K562 (cell line): Measurements from ENCODE around the gene JPH4. TPM values are rescaled to one million over a fixed set of nuclear protein-coding genes. Genes with fewer than 3 reads are reported as not detected.

Experiments used
- ATAC-seq: fragments of 200-7000 bp; cut with Tn5 transposase; 3 replicates; pipeline ENCODE4 v1.9.1; 2020; ENCODE audit warnings: moderate library complexity
- BruUV-seq: library from RNA; stranded (reverse); fragments of 400-500 nt; replicated peaks from 2 replicates; lab custom pipeline; 2021; lab: Mats Ljungman, UMichigan
- CTCF ChIA-PET: fragments of 300-600 bp; formaldehyde crosslinking; extraction: SDS; loops from one replicate; lab custom pipeline; 2021; ENCODE audit warnings: low intra/inter-chr PET ratio; lab: Yijun Ruan, JAX
- POLR2A ChIA-PET: fragments of 300-600, 350-650 bp; sonication (Branson Sonifier 250); formaldehyde crosslinking; extraction: SDS; loops from one replicate; lab custom pipeline; 2021; ENCODE audit warnings: antibody characterized with exemption, inconsistent platforms; lab: Yijun Ruan, JAX
- DNase-seq, 4 experiments: peaks; one replicate each; pipeline versions ENCODE4 v3.0.0 to v3.0.0-alpha.2; 2011 to 2018; ENCODE audit warnings: low spot score in 3 of 4, mixed read lengths in 3 of 4; ENCODE audit errors: extremely low read depth in 1 of 4
- FAIRE-seq: peaks from 2 replicates; lab custom pipeline; 2011; peaks lifted over from hg19 to GRCh38; lab: Jason Lieb, UNC
- H2AFZ ChIP-seq: 2 replicates; pipeline ENCODE4 v1.6.0; 2011; ENCODE audit warnings: low read depth, low read length, control low read depth, inconsistent platforms
- H3K27ac ChIP-seq: fragments of 200-600 bp; 3 replicates; pipeline ENCODE4 v1.8.0; 2011; ENCODE audit warnings: low read depth, mild to moderate bottlenecking, control low read depth, inconsistent platforms, low read length, moderate library complexity, mixed read lengths; ENCODE audit errors: extremely low read depth
- H3K27me3 ChIP-seq, 2 experiments: fragments of 300-600 bp in 1 of 2; 2 replicates in 1 of 2; 3 replicates in 1 of 2; pipeline versions ENCODE4 v1.6.0 to v1.8.0; 2011; ENCODE audit warnings: inconsistent platforms in 2 of 2, low read length in 2 of 2, mild to moderate bottlenecking in 1 of 2, mixed read lengths in 1 of 2, moderate library complexity in 1 of 2; ENCODE audit not compliant: control insufficient read depth in 2 of 2, insufficient read depth in 2 of 2
- H3K36me3 ChIP-seq: fragments of 300-600 bp; 3 replicates; pipeline ENCODE4 v1.8.0; 2011; ENCODE audit warnings: mild to moderate bottlenecking, low read length, inconsistent platforms; ENCODE audit not compliant: control insufficient read depth, insufficient read depth
- H3K4me1 ChIP-seq, 2 experiments: fragments of 200-600 bp in 1 of 2; replicated peaks in 1 of 2; 2 replicates in 1 of 2; 3 replicates in 1 of 2; pipeline versions ENCODE4 v1.5.1 to v1.8.0; 2011; ENCODE audit warnings: inconsistent platforms in 2 of 2, low read length in 2 of 2, mild to moderate bottlenecking in 1 of 2, mixed read lengths in 1 of 2, moderate library complexity in 1 of 2; ENCODE audit not compliant: control insufficient read depth in 2 of 2, insufficient read depth in 2 of 2
- H3K4me2 ChIP-seq: 2 replicates; pipeline ENCODE4 v1.6.1; 2011; ENCODE audit warnings: low read length, control low read depth, inconsistent platforms, mixed read lengths; ENCODE audit not compliant: insufficient read depth
- H3K4me3 ChIP-seq: fragments of 200-600 bp; sonication (generic), shearing (Covaris generic); 2 replicates; pipeline ENCODE4 v1.5.1; 2016; ENCODE audit warnings: control low read depth, inconsistent platforms
- H3K79me2 ChIP-seq: fragments of 200-600 bp; 3 replicates; pipeline ENCODE4 v1.8.0; 2011; ENCODE audit warnings: low read length, inconsistent platforms; ENCODE audit not compliant: control insufficient read depth, insufficient read depth
- H3K9ac ChIP-seq, 2 experiments: 2 replicates each; pipeline versions ENCODE4 v1.6.0 to v1.6.1; 2011; ENCODE audit warnings: low read depth in 2 of 2, low read length in 2 of 2, control low read depth in 1 of 2, inconsistent platforms in 1 of 2, mild to moderate bottlenecking in 1 of 2, mixed read lengths in 1 of 2; ENCODE audit not compliant: insufficient read depth in 1 of 2
- H3K9me1 ChIP-seq: one replicate; pipeline ENCODE4 v1.6.0; 2011; ENCODE audit warnings: inconsistent platforms, mild to moderate bottlenecking, low read length, moderate library complexity; ENCODE audit not compliant: control insufficient read depth, insufficient read depth
- H3K9me3 ChIP-seq: replicated peaks from 2 replicates; pipeline ENCODE4 v1.5.1; 2011; ENCODE audit warnings: low read depth, low read length, inconsistent platforms; ENCODE audit not compliant: control insufficient read depth, insufficient read depth
- H4K20me1 ChIP-seq: replicated peaks from 2 replicates; pipeline ENCODE4 v1.6.1; 2011; ENCODE audit warnings: low read length, inconsistent platforms, mixed read lengths; ENCODE audit not compliant: control insufficient read depth, insufficient read depth
- ARID1B ChIP-seq: fragments of 450-650 bp; IDR thresholded peaks from 2 replicates; pipeline ENCODE4 v1.6.1; 2016; ENCODE audit warnings: antibody characterized with exemption, mild to moderate bottlenecking, inconsistent platforms
- ATF2 ChIP-seq: sonication (generic); formaldehyde crosslinking; IDR thresholded peaks from 2 replicates; pipeline ENCODE4 v1.8.1; 2022; ENCODE audit warnings: missing genetic modification reagents
- CAMTA2 ChIP-seq: fragments of 250-450 bp; sonication (Bioruptor Pico); conservative IDR thresholded peaks from 2 replicates; pipeline ENCODE4 v1.5.1; 2022
- CREB5 ChIP-seq: fragments of 250-450 bp; sonication (Bioruptor Pico); IDR thresholded peaks from 2 replicates; pipeline ENCODE4 v1.5.0; 2020; ENCODE audit warnings: mild to moderate bottlenecking
- ETV1 ChIP-seq: fragments of 450-650 bp; conservative IDR thresholded peaks from 2 replicates; pipeline ENCODE4 v1.6.1; 2016; ENCODE audit warnings: missing genetic modification characterization, control low read depth, low read depth, missing compliant biosample characterization
- GATAD2A ChIP-seq: fragments of 450-650 bp; IDR thresholded peaks from 2 replicates; pipeline ENCODE4 v1.6.1; 2017
- PRPF4 ChIP-seq: fragments of 200-400 bp; formaldehyde crosslinking; IDR thresholded peaks from one replicate; pipeline ENCODE4 v1.6.1; 2017; ENCODE audit warnings: low read length, low read depth, mild to moderate bottlenecking; ENCODE audit not compliant: insufficient read depth, poor library complexity, severe bottlenecking
- TRIM24 ChIP-seq, 2 experiments: fragments of 450-650 bp; IDR thresholded peaks; 2 replicates each; pipeline ENCODE4 v1.6.1; 2016
- TSHZ1 ChIP-seq: fragments of 250-450 bp; sonication (Bioruptor Pico); IDR thresholded peaks from 2 replicates; pipeline ENCODE4 v1.4.0; 2020; ENCODE audit warnings: mild to moderate bottlenecking, moderate library complexity
- YBX1 ChIP-seq: fragments of 450-650 bp; IDR thresholded peaks from 2 replicates; pipeline ENCODE4 v1.7.1; 2016; ENCODE audit warnings: mild to moderate bottlenecking
- WGBS: fragments of 100-300 bp; shearing (Covaris generic); methylation state at CpG from one replicate; pipeline ENCODE4 v1.1.6; 2016; ENCODE audit warnings: low coverage, mixed read lengths; ENCODE audit not compliant: insufficient coverage; ENCODE audit errors: missing lambda C conversion rate; 5-methylcytosine and 5-hydroxymethylcytosine counted together
- in situ Hi-C: fragments of 300-500 bp; cut with MboI; formaldehyde crosslinking; loops from 4 replicates; pipeline ENCODE4 v1.15.0; 2018; ENCODE audit warnings: inconsistent platforms, mixed read lengths
- intact Hi-C: fragments of 100-400 bp; cut with micrococcal nuclease; formaldehyde crosslinking; loops from 2 replicates; pipeline ENCODE4 v1.14.2; 2022
- polyA plus RNA-seq, 8 experiments: library from polyadenylated mRNA; depleted of rRNA in 4 of 8; stranded (reverse) in 5 of 8; unstranded in 3 of 8; fragments of >200 nt; fragmentation: Nextera tagmentation in 2 of 8; fragmentation: Illumina TruSeq in 1 of 8; extraction: Ambion mirVana in 2 of 8; extraction: Trizol in 1 of 8; gene quantifications; 2 replicates each; pipeline versions ENCODE4 v1.2.1 to v1.2.3, GENCODE V29; 2011 to 2014; ENCODE audit warnings: inconsistent platforms in 1 of 8, missing spikeins in 1 of 8
- total RNA-seq, 7 experiments: library from RNA; depleted of rRNA in 6 of 7; stranded (reverse); fragments of >200 nt in 6 of 7; fragmentation: Illumina TruSeq in 2 of 7; extraction: Trizol in 2 of 7; gene quantifications; 2 replicates each; pipeline versions ENCODE4 v1.2.1 to v1.2.3, GENCODE V29; 2011 to 2021; ENCODE audit warnings: low replicate concordance in 1 of 7
- TF ChIP-seq, protein P1 (sequence below): fragments of 250-450 bp; sonication (Bioruptor Pico); IDR thresholded peaks from 2 replicates; pipeline ENCODE4 v1.5.0; 2021; ENCODE audit warnings: mild to moderate bottlenecking, moderate library complexity
- TF ChIP-seq, protein P2 (sequence below): sonication (generic); formaldehyde crosslinking; IDR thresholded peaks from 2 replicates; pipeline ENCODE4 v1.8.1; 2023; ENCODE audit warnings: mild to moderate bottlenecking, missing genetic modification reagents, moderate library complexity

The JPH4 gene
- total and polyA plus RNA-seq, 9 of the 15 experiments (the other 6 are each of a cell fraction or from before 2014, with no cell fraction given), result 0.04 to 0.13 (median 0.06) TPM; not detected in 5

GRCh38 chr14:23617539-23617938 lies 38.9 kb upstream of the JPH4 start:
- ATAC-seq (no peak), FAIRE-seq (no peak), DNase-seq (no peak)
- Histone ChIP-seq H3K4me3 (no peak overlapping the region), H2AFZ (no peak overlapping the region), H3K9ac (no peak overlapping the region), H3K27me3 (peaks cover 0 to 4% of the 10 kb centered on the region in 2 experiments; a peak in 1 of 5 replicates), H3K36me3 (no peaks in the 10 kb centered on the region), H3K79me2 (no peaks in the 10 kb centered on the region), H3K27ac (no peak overlapping the region), H3K4me2 (no peak overlapping the region), H4K20me1 (no peaks in the 10 kb centered on the region), H3K4me1 (peaks cover 0 to 2% of the 10 kb centered on the region in 2 experiments; a peak in 1 of 5 replicates), H3K9me3 (no peaks in the 10 kb centered on the region), H3K9me1 (no peaks in the 10 kb centered on the region)
- in situ Hi-C loops (no loop called here), intact Hi-C loops (no loop called here)
- no TSS peak for BruUV-seq
- POLR2A ChIA-PET, result no interaction called here
- CTCF ChIA-PET, result no interaction called here
- WGBS, result 0% methylated on average over 1 of the region's 1 CpG
- TF ChIP-seq YBX1 (no peak), CREB5 (CRISPR knock-in tag) (no peak), PRPF4 (no peak), TRIM24 (IDR thresholded peaks at IDR 0.05) (no peak), TSHZ1 (no peak), ATF2 (CRISPR knock-in tag) (no peak), CAMTA2 (CRISPR knock-in tag) (no peak), ETV1 (tag) (no peak), GATAD2A (no peak), ARID1B (no peak)
- TF ChIP-seq, protein P1, sequence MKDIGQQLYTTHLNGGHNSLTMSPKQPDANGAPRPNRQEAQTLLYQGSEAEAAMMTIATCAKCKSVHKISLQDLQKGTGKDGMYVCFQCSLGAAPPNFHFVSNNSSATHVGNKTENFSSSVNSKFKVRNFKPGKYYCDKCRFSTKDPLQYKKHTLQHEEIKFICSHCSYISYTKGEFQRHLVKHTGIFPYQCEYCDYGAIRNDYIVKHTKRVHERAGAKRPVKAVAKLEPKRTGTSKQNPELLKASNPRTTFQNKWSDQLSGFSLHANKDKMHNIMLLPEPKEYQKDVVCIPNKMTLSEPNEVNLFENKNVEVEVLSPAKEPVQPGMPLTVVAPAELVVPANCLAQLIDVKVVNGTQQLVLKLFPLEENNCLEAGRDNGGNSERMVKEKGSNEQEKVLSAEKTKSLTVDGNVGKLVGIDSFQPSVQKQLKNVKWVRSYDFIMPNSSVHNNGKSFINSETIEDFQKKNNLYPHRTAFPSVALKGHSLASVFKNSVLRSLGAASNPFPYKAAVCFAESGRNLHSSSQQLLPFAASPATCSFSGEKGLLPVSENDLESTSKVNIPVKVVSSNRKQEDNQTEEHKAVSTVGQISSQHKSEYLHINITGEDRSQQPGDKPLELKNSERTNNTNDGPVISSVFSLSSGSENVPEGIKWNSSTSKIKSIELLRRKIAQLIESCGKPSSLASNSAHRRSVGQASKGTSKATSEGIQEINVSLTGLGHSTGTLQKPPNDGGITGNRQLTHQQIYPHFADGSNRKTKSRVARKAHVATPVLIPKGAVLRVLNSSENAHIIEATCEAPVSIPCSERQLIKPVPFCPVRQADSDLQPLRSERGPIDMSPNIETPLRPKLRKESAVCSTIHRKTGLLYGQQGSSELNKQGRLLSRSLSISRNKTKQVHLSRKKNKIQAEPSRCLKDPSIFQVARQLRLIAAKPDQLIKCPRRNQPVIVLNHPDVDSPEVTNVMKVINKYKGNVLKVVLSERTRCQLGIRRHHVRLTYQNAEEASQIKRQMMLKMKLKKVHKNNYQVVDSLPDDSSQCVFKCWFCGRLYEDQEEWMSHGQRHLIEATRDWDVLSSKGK, result no peak
- TF ChIP-seq, protein P2, sequence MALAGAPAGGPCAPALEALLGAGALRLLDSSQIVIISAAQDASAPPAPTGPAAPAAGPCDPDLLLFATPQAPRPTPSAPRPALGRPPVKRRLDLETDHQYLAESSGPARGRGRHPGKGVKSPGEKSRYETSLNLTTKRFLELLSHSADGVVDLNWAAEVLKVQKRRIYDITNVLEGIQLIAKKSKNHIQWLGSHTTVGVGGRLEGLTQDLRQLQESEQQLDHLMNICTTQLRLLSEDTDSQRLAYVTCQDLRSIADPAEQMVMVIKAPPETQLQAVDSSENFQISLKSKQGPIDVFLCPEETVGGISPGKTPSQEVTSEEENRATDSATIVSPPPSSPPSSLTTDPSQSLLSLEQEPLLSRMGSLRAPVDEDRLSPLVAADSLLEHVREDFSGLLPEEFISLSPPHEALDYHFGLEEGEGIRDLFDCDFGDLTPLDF (CRISPR knock-in tag), result no peak
